NCI-H82 (cell line): ENCODE data around the gene ENO3.

Source experiments
- DNase-seq: peaks from one replicate; lab custom pipeline; 2025; lab: John Stamatoyannopoulos, UW

Gene ENO3

DNA sequence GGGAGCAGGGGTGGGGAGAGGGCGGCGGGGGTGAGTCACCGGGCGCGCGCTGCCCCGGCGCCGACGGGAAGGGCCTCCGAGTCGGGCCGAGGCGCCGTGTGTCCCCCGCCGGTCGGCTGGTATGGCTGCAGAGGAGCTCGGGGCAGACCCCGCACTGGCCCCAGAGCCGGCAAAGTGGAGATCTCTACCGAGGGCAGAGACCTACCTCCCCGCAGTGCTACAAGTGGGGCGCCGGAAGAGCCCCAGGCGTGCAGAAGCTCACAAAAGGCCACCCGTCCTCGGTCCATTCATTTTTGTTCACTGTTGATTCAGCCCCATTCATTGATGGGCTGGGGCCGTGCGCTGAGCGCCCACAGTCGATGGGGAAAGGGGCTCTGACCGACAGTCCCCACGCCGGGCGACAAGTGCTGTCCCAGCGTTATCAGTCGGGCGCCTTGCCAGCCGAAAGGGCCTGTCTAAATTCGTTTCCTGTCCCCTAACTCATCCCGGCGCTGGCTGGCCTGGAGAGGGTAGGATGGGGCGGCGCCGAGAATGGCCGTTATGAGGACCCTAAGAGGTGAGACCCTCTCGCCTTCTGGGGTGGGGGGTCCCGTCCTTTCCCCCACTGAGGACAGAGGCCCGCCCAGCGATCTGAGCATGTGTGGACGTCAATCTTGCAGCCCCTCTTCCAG lies 709 bp upstream of the ENO3 start:
- peak; percentile 71 for DNase-seq

DNA sequence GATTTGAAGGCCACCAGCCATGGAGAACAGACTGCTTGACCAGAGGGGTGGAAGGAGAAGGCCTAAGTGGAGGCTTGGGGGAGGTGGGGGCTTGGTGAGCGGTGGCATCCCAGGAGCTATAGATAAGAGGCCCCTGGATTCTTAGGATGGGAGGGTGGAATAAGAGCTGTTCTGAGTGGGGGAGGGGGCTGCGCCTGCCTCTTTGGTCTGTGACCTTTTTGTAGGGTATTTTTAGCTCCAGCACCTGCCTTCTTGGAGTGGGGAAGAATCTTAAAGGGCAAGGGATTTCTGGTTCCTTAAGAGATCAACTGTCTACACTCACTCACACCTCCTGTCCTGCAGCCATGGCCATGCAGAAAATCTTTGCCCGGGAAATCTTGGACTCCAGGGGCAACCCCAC lies 567 bp downstream of the ENO3 start:
- peak; percentile 70 for DNase-seq

DNA sequence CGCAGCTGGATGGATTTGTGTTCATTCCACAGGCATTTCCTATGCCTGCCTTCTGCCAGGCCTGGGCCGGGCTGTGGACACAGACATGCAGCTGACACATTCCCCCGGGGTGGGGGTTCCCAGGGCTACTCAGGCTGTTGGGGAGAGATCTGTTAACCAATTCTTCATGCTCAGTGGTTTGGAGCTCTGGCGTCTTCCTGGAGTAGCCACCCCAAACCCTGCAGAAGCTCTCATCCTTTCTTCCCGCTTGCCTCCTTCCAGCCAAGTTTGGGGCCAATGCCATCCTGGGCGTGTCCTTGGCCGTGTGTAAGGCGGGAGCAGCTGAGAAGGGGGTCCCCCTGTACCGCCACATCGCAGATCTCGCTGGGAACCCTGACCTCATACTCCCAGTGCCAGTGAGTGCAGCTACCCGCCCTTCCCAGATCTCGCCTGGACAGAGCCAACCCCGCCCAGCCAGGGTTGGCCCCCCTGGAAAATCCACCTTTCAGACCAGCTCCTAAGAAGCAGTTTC lies 2.6 kb downstream of the ENO3 start:
- no peak for DNase-seq

DNA sequence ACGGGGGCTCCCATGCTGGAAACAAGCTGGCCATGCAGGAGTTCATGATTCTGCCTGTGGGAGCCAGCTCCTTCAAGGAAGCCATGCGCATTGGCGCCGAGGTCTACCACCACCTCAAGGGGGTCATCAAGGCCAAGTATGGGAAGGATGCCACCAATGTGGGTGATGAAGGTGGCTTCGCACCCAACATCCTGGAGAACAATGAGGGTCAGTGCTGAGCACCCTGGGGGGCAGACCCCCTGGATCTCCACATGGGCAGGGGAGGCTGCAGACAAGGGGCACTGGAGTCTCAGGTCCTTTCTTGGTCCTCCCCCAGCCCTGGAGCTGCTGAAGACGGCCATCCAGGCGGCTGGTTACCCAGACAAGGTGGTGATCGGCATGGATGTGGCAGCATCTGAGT lies 4.2 kb downstream of the ENO3 start:
- no peak for DNase-seq

DNA sequence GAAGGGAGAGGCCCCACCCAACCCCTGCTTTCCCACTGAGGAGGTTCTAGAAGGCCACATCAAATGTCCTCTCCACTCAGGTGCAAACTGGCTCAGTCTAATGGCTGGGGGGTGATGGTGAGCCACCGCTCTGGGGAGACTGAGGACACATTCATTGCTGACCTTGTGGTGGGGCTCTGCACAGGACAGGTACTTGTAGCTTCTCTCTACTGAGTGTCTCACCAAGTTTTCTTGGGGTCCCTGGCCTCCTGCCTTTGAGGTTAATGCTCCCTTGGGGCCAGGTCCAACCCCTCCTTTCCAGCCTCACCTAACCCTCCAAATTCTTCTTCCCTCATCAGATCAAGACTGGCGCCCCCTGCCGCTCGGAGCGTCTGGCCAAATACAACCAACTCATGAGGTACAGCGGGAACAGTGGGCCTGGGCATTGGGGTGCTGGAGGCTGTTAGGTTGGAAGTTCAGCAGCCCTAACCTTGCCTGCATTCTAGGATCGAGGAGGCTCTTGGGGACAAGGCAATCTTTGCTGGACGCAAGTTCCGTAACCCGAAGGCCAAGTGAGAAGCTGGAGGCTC lies 5.7 kb downstream of the ENO3 start:
- peak; percentile 27 for DNase-seq

DNA sequence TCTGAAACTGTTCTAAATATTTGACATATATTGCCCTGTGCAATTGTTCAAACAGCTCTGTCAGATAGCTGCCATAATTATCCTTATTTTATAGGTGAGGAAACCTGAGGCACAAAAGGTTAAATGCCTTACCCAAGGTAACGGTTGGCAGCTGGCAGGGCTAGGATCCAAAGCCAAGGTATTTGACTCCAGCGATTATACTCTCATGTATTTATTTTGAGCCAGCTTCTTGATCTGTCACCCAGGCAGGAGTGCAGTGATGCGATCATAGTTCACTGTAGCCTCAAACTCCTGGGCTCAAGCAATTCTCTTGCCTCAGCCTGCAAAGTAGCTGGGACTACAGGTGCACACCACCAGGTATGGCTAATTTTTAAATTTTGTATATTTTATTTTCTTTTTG lies 7.2 kb downstream of the ENO3 start:
- no peak for DNase-seq

DNA sequence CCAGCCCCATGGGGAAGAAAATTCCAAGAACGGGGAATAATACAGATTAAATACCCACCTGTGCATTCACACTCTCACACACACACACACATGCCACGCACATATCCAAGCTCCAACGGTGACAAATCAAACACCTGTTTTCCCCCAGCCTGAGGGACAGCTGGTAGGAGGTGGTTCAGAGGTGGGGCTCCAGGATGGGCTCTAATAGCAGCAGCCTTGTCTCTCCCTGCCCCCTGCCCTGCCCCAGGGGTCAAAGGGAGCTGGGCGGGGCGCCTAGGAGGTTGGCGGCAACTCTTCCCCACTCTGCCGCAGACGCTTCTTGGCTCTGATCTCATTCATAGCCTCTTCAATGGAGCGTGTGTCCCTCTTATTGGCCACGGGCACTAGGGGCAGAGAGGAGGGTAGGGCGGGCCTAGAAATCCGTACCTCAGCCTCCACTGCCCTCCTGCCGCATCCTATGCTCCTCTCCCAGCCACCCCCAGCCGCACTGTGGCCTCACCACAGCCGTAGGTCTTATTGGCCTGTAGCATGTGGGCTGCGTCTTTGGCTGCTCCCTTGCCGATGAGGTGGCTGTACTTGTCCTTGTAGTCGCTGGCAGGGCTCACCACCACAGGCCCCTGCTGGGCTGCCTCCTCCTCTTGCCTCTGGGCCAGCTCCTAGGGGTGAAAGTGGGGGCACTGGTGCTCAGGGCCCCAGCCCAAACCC lies 8.5 kb downstream of the ENO3 start:
- DNase-seq: peak; percentile 43

DNA sequence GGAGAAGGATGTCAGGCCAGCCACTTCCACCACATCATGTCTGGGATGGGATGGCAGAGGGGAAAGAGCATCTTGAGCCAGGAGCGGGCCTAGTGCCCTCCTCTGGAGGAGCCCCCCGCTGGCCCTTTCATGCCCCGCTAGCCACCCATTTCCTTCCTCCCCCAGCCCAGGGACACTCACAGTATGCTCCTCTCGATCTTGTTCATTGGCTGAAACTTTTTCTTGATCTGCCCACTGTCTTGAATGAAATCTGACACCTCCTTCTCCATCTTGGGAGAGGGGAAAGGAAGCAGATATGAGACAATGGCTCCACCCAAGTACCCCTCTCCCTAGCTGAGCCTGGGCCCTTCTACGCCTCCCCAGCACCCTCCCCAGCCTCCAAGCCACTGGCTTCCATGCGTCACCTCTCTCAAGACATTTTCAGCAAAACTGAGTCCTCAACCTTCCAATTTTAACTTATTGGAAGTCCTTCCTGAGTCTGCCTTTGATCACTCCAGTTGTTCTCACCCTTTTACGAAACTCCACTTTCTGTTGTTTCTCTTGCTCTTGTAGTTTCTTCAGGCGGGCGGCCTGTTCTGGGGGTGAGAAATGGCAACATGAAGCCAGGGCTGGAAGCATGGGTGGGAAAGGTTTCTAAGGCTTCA lies 9.5 kb downstream of the ENO3 start:
- DNase-seq: no peak

DNA sequence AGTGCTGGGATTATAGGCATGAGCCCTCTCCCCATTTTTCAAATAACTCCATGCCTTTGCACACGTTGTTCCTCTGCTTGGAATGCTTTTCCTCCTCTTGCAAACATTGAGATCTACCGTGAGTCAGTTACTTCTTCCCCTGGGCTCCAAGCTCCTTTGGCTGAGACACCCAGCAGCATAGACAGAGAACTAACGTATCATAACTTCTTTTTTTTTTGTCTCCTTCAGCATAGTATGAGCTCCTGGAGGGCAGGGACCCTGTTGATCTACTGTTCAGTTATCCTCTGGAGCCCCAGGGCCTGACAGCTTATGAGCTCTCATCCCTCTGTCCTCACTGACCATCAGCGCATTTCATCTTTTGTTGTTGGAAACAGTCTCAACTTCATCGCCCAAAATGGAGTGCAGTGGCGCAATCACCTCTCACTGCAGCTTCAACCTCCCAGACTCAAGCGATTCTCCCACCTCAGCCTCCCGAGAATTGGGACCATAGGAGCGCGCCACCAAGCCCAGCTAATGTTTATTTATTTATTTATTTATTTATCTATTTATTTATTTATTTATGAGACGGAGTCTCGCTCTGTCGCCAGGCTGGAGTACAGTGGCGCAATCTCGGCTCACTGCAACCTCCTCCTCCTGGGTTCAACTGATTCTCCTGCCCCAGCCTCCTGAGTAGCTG lies 14.5 kb downstream of the ENO3 start:
- DNase-seq: no peak

DNA sequence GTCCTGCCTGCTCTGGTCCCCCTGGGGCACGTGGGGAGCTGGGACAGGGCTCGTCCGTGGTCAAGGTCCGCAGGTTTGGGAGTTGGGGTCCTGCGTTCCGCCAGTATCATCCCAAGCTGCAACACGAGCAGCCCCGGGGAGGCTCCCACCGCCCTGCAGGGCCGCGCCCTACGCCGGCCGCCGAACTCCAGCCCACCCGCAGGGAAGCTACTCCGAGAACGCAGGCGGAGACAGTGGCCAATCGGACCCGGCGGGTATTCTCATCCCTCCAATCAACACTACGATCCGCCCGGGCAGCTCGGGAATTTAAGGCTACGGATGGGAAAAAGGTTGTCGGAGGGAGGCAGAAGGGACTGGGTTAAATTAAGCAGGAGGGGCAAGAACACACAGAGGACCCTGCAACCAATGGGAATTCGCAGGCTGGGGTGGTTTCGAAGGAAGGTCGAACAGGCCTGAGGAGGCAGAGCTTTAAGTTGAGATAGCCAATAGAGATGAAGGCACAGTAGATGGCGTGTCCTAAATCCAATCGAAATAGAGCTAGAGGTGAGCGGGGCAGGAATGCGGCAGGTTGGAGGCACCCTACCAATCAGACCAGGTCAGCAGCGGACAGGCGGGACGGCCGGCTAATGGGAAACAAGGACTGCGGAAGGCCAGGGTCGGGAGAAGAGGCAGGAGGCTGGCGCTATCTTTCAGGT lies 16.1 kb downstream of the ENO3 start:
- DNase-seq: peak; percentile 100

DNA sequence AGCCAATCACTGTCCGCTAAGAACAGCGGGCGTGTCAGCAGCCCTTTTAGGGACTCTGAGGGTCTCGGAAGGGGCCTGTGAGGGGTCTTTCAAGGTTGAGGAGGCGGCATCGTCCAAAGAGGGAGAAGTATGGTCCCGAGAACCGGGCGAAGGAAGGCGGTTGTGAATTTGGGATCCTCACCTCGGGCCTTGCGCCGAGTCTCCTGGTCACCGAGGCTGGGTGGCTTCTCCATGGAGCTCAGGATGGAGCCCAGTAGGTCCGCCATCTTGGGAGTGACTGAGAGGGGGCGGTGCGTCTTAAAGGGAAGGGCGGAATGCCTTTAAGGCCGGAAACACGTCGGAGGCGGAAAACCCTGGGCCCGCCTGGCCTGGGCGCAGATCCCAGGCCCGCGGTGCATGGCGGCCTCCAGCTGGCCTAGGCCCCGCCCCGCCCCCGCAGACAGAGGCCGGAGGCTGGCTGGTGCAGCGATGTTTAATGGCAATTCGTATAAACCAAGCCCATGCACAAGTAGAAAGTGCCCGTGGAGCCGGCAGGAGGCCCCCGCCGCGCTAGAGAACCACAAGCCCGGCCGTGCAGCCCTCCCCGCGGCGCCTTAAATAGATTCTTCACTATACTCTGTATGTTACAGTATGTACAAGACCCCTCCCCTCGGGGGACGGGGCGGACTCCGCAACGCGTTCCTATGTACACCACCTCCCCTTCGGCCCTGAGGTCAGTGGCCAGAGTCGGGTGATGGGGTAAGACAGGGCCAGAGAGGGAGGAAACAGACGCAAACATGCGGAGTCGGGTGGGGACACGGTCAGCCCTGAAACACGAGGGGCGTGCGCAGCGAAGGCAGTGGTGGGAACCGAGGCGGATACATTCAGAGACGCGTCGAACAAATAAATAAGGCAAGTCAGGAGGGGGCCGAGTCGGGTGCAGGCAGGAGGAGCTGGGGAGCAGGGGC lies 16.9 kb downstream of the ENO3 start, which contains the start of gene SPAG7:
Gene SPAG7 (minus strand): TSS at position 279 of the 947 bp plus-strand sequence. CDS start 13 bp downstream, at position 266.
- DNase-seq: peak; percentile 99

DNA sequence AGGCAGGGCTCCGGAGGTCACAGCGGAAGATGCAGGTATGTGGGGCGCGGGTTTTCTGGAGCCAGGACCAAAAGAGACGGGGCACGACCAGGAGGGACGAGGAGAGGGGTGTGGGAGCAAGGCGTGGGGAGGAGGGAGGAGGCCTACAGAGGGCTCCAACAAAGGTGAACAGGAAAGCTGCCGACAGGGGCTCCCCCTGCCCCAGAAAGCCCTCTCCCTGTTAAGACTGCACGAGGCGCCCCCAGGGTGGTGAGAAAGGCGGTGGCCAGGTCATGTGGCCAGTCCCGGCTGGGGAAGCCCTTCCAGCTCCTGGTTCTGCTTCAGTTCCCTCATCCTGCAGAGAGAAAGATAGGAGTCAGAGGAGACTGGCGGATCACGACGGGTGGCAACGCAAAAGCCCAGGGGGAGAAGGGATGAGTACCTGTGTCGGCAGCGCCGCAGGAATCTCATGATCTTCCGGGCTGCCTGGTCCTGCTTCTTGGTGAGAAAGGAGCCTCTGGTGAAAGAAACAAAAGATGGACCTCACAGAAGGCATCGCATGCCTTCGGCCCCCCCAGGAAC lies 17.6 kb downstream of the ENO3 start:
- peak; percentile 49 for DNase-seq

DNA sequence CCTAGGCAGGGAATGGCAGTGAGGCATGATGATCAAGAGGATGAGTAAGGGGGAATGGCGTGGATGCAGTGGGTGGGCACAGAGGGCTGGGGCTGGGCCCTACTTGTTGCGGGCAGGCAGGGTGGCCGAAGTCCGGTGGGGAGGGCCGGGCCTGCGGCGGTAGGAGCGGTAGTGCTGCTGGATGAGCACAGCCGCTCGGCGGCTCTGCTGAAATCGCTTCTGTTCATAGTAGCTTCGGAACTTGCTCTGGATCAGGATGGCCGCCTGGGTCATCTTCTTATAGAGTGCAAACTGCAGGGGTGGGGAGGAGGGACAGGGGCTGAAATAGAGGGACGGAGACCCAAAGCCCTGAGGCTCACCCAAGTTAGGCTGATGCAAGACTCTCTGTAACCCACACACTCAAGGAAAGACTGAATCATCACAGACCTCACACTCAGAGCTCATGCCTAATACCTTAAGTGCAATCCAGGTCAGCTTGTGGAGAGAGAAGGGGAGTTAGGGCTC lies 18.2 kb downstream of the ENO3 start:
- DNase-seq: peak; percentile 40

DNA sequence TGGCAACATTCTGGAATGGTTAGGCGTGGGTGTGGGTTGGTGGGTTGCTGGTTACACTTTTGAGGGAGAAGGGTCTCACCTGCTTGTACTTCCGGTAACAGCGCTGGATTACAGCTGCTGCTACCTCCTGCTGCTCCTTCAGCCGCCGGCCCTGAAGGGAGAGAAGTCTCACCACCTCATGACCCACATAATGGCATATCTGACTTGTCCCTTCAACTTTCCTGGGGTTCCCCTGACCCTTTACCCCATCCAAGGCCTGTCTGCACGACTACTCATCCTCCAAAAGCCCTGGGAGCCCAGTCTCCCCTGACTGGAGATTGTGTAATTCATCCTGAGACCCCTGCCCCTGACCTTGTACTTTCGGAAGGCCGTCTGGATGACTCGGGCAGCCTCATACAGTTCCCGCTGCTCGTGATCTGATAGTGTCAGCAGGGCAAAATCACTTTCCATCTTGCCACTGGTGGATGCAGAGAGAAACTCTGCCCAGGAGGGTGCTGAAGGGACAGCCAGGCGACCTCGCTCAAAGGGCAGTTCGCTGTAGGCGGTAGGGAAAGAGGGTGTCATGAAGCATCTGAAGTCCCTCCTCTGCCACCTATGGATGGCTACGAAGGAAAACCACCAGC lies 18.7 kb downstream of the ENO3 start:
- no peak for DNase-seq

DNA sequence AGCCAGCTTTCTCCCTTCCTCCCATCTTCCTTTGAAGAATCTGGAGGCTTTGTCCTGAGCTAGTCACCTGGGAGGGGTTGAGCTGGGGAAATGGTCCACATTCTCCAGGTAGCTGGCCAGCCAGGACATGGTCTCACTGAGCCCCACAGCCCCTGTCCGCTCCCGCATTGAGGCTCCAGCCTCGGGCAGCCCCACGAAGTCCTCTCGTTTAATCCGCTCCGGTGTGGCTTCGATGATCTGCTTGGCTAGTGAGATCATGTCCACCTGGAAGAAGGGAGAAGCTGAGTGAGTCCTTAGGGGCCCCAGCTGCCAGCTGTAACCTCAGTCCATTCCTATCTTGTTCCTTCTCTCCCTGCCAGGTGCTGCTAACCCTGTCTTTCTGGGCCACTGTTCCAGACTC lies 19.4 kb downstream of the ENO3 start:
- DNase-seq: no peak

DNA sequence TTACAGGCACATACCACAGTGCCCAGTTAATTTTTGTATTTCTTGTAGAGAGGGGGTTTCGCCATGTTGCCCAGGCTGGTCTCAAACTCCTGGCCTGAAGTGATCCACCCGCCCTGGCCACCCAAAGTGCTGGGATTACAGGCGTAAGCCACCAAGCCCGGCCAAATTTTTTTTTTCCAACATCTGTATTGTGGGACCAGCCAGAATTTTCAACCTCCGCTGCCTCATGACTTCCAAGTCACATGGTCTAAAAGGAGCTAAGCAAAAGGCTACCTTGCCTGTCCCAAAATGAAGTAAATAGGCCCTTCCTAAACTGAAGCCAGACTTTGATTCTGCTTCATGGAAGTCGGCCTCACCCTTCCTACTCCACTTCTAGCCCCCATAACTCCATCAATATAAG lies 20.9 kb downstream of the ENO3 start:
- no peak for DNase-seq

DNA sequence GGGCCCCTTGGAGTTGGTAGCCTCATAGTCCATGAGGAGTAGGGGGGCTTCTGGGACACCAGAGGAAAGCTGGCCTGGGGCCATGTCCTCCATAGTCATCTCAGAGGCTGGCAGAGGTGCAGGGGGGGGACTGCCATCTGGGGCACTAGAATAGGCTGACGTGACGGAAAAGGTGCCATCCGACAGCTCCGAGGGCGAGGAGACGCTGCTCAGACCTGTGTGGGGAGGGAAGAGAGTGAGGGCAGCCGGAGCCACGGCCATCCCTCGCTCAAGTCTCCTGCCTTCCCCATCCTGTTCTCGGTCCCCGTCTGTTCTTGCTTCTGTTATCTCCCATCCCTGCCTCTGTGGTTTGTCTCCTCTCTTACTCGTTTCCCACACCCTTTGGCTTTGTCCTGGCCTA lies 21.4 kb downstream of the ENO3 start:
- DNase-seq: no peak

DNA sequence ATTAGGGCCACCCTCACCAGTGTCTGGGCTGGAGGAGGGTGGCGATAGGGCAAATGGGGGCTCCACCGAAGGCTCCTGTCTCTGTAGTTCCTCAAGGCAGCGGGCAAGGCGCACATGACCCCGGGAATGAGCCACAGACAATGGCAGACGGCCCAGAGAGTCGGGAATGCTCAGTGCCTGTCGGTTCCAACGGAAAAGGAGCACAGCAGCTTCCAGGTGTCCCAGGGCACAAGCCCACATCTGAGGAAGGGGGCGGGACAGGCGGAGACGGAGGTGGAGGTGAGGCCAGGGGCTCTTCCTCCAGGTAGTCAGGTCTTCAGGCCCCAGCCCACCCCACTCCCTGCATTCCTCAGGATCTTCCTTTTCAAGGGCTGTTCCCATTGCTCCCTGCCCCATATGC lies 21.8 kb downstream of the ENO3 start:
- no peak for DNase-seq
